IPS-NIHi7 (cell line): ENCODE data around the gene DNAJB4.
"Not testable (repeated sequence)": the region's sequence is repeated elsewhere in the genome, so short reads cannot be mapped to it uniquely, and the experiment has no call there.

Experiments
- DNase-seq: peaks from one replicate; pipeline ENCODE4 v3.0.0; 2012; ENCODE audit warnings: mixed read lengths; ENCODE audit errors: extremely low spot score

The DNAJB4 gene

DNA sequence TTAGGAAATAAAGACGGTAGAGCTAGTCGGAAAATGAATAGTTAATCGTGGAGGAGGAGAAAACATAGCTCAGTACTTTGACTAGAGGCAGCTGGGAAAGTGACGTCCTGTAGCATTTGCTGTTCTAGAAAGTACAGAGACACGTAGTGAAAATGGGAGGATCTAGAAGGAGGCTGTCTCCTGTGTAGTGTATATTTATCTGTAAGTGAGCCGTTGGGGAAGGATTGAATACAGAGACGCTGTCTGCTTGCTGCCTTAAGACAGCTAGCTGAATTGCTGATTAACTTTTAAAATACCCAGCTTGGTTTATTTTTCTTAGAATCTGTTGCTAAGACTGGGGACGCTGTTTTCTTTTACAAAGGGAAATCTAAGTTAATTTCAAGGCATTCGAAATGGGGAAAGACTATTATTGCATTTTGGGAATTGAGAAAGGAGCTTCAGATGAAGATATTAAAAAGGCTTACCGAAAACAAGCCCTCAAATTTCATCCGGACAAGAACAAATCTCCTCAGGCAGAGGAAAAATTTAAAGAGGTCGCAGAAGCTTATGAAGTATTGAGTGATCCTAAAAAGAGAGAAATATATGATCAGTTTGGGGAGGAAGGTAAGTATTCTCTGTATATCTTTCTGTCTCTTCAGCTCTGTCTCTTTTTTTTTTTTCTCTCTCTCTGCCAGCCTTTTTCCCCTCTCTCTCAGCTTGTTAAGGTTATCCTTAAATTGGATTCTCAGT lies at the start of gene DNAJB4:
Gene DNAJB4 (plus strand): TSS at position 221 of the 729 bp plus-strand sequence. CDS start 172 bp downstream, at position 393.
- DNase-seq, result peak; percentile 47

DNA sequence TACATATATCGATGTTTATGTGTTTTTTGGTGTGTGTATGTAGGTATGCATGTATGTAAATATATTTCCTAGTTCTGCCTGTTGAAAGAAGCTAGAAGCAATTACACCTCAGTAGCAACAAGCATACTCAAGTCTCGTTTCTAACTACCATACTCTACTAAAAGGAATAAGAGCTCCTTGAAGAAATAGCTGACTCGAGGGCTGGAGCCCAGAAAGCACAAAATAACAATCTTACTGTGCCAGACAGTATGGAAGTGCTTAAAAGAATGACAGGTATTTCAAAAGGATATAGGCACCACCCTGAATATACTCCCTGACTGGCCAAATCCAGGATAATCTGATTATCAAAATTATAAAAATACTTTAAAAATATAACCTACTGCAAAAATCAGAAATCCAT lies 49.0 kb upstream of the DNAJB4 start:
- no peak for DNase-seq

DNA sequence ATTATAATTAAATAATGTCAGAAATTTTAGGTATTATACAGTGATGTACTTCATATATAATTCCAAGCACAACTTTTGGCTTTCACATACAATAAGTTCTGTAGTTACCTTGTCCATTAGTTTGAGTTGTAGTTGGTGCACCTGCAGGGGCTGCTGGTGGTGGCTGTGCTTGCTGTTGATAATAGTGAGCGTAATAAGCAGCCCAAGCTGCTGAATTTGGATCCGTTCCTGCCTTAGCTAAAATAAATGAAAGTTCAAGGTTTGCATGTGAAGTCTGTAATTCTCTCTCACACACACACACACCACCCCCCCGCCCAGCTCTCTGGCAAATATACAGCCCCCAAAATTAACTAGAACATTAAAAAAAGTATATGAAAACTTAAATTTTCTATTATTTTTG lies 48.3 kb upstream of the DNAJB4 start:
- no peak for DNase-seq

DNA sequence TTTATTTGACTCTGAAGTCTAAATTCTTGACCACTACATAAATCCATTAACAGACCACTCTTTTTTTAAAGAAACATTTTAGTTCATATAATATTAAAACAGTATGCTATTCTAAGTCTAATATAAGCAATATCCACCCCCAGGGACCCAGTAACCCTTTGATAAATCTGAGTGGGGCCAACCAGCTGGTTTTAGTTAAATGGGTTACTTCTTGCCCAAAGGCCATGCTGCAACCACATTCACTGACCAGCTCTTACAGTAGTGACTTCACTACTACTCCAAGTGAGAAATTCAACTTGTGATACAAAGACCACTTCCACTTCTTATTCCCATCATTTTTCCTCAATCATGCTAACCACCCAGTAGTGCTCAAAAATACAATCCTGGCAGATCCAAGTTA lies 46.3 kb upstream of the DNAJB4 start:
- no peak for DNase-seq

DNA sequence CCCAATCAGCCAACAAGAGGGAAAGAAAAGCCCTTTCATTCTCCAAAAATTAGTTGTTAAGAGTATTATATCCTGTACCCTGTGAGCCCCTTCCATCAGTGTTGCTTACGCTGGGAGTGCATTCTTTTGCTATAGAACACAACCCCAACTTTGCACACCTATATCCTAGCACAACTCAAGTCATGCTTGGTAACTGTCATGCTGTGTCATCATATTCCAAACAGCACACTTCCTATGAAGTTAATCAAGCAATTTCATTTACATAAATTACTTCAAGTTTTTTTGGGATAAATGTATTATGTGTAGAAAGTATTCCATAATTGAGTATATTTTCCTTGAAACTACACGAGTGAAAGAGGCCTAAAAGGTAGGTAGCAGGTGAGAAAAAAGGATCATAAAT lies 45.9 kb upstream of the DNAJB4 start:
- DNase-seq, result no peak

DNA sequence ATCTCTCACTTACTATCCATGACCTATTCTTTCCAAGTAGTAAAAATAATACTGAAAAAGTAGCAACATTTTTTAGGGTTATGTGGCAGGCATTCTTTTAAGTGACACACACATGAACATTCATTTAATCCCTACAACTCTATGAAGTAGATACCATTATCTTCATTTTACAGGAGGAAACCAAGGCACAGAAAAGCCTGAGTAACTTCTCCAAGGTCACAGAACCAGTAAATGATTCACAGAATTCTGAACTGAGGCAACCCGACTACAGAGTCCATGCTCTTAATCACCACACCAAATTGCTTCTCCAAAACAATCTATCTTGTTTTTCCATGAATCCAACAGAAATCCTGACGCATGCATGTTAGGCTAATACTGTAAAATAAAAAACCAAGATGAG lies 43.3 kb upstream of the DNAJB4 start:
- DNase-seq, result no peak

DNA sequence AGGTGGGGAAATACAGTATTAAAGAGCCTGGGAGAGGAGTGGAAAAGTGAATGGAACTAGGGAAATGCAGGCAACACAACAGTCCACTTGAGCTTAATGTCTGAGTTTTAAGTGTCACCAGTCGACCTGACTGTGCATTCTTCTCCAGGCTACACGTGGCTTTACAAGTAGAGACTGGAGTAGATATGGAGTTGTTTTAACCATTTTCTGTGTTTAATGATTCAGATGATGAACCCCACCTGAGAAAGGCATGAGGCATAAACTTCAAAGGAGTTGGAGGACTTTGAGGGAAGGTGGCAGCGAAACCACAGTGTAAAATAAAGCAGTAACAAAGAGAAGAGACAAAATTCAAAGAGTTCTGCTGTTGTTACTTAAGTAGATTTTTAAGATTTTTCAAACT lies 38.4 kb upstream of the DNAJB4 start:
- DNase-seq, result no peak

DNA sequence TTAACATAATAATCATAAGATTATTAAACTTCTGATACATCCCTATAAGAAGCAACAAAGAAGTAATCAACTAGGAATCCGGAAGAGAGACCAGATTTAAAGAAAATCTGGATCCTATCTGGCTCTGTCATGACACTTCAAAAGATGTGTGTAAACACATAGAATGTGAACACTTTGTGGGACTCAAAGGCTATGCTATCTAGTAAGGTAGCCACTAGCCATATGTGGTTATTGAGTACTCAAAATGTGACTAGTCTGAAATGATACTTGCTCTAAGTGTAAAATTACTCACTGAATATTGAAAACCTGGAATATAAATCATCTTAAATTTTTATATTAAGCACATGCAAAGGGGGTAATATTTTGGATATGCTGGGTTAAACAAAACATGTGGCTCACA lies 34.5 kb upstream of the DNAJB4 start:
- DNase-seq, result no peak

DNA sequence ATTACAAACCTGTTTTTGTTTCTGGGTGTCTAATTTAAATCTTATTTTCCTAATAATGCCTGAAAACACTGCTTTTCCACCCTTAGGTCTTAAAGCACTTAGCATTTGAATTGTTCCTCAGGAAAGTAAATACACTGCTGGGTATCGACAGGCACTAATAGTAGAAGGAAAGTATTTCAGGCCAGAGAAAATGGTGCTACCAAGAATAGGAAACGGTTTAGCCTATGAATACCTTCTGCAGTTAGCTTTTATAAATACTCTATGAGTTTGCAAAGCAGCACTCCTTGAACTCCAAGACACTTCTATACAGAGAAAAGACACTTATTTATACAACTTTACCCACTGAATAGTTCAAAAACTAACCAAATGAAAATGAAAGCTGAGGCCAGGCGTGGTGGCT lies 32.7 kb upstream of the DNAJB4 start:
- DNase-seq, result no peak

DNA sequence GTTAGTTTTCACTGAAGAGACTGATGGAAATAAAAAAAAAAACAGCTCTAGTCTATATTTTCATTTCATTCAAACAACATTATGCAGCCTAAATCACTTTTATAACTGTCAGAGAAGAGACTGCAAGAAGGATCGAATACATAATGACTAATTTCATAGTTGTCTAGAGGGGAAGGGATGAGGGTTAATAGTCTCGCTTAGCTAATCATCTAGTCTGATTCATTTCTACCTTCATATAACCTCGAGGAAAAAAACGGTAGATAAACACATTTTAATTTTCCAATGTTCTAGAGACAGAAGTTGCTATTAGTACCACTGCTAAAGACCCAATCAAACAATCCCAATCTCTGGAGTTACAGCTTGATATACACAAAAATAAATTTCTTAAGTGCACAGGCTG lies 29.4 kb upstream of the DNAJB4 start:
- DNase-seq, result no peak

DNA sequence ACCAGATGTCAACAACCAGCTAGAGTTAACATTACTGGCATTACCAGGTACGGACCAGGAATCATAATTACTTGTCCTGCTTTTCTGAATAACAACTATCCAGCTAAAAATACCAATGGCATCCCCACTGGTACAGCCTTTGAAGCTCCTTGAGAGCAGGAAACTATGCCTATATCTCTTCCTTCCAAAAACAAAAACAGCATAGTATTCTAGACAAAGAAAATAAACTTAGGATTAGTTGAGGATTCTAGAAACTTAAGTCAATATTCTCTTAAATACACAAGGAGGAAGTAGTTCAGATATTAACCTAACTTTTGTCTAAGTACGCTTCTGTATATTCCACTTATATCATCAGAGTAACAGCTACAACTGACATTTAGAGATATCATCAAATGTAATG lies 28.8 kb upstream of the DNAJB4 start:
- DNase-seq, result no peak

DNA sequence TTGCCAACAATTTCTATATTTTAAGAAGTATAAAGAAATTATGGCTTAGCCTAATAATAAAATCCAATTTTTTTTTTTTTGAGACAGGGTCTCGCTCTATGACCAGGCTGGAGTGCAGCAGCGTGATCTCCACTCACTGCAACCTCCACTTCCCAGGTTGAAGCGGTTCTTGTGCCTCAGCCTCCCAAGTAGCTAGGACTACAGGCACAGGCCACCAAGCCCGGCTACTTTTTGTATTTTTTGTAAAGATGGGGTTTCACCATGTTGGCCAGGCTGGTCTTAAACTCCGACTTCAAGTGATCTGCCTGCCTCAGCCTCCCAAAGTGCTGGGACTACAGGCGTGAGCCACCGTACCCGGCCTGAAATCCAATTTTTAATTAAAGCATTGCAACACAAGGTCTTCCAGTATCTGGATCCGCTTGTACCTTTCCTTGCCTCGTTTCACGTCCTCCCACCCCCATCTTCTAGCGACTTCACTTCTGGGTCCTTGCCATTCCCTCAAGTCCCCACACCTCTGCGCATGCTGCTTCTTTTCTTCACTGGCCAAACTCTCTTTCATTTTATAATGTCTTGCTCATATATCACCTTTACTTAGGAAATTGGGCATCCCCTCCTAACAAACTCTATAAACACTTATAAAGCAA lies 28.2 kb upstream of the DNAJB4 start:
- no peak for DNase-seq

DNA sequence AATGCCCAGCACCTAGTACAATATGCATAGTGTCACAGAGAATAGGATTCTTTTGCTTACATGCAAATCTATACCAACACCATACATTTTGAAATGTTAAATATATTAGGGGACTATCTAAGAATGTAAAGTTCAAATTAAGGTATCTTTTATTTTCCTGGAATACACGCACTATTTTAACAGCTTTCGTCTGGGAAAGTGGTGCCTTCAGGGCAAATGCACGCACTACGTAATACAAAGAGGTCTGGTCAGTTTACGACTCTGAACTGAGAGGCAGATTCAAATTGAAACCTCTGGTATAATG lies 26.8 kb upstream of the DNAJB4 start:
- no peak for DNase-seq

DNA sequence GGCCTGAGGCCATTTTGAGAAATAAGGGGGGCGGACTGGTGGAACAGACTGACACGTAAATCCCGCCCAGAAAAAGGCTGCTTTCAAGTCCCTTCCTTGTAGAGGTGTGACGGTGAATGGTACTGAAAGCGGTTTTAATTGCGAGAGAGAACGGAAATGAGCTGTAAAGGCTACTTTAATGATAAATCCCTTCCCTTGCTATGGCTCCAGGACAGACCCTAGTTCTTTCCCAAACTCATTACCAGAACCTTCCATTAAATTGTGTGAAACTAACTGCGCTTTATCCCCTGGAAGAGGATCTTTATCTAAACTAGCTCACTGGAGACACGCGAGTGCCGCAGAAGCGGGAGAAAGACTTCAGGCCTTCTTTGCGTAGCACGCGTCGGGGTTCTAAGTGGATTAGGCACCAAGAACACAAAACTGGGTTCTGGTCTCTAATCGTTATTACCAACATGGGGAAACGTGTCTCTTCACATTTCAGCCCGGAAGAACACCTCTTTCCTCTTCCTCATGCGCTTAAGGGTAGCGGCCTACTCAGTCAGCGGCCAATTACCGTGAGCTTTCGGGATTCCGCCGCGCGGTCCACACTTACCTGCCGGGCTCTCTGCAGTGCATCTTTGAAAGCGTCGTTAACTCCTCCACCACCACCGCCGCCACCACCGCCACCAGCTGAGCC lies 26.3 kb upstream of the DNAJB4 start:
- DNase-seq, result peak; percentile 51

DNA sequence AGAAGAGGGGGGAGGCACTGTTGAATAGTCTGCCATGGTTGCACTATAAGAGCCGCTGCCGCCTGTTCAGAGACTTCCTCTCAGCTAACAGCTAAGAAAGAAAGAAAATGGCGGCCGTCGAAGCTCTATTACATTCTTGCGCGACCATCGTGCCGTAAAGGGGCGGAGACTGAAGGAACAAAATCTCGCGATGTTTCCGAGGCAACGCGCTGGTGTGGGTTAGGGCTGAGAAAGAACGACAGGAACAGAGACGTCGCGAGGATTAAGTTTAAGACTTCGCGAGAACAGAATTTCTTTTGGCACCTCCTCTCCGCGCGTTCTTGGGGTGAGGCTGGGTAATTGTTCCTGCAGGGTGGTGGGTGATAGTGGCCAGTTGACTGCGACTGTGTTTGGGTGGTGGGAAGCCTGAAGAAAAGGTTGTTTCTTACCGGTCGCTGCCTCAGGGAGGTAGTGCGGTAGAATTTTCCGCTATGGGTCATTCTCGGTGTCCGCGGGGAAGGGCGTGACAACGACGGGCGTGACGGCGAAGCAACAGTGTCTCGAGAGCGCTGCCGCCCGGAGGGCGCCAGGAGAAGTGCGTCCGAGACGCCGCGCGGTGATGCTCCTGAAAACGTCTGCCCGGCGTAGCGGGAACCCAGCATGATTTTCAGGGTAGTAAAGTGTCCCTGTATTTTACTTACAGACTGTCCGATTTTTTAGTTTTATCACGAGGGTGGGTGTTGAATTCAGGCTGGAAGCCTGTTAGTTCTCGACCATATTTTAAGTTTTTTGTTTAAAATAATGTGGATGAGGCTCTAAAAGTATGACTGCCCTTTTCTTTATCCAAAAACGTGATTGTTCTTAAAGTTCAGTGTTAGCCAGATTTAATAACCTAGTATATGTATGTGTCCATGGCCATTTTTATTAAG lies 25.5 kb upstream of the DNAJB4 start, which contains the start of gene FUBP1:
Gene FUBP1 (minus strand): TSS at position 104 of the 908 bp plus-strand sequence. CDS start 68 bp downstream, at position 36.
- peak; percentile 89 for DNase-seq

DNA sequence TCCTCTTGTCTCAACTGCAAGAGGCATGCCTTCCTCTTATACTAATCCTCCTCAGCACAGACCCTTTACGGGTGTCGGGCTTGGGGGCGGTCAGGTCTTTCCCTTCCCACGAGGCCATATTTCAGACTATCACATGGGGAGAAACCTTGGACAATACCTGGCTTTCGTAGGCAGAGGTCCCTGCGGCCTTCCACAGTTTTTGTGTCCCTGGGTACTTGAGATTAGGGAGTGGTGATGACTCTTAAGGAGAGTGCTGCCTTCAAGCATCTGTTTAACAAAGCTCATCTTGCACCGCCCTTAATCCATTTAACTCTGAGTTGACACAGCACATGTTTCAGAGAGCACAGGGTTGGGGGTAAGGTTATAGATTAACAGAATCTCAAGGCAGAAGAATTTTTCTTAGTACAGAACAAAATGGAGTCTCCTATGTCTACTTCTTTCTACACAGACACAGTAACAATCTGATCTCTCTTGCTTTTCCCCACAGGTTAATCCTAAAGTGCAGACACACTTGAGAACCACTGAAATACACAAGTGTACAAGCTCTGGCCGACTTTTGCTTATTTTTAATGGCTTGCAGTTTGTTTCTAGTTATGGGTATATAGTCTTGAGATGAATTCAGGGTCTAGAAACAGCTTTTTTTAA lies 21.3 kb upstream of the DNAJB4 start:
- not testable (repeated sequence) for DNase-seq

DNA sequence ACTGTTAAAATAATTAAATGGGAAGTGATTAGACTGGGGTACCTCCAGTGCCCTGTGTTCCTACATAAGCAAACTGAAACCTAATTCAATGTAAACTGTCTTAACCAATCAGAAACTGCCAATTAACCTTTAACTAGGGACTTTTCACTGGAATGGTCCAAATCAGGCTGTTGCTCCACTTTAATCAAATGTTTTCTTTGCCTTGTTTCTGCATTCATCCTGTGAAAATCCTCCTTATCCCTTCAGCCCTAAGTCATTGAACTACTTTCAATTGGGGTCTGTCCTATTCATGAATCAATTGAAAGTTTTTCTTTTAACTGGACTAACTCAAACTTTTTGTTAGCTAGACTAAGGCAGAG lies 20.8 kb upstream of the DNAJB4 start:
- DNase-seq, result no peak

DNA sequence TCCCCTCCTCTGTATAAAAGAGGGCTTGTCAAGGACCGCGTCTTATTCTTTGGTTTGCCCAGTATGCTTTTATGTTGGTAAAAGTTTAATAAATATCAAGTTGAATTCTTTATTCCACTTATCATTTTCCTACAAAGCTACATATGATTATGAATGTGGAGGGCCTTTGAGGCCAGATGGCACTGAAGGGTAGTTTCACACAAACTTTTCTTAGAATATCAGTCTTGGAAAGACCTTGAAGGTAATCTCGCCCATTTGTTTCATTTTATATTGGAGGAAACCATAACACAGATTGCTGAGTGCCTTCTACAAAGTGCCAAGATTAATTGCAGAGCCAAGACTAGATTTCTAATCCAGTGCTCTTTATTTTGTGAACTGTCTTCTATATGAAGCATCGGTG lies 20.1 kb upstream of the DNAJB4 start:
- no peak for DNase-seq

DNA sequence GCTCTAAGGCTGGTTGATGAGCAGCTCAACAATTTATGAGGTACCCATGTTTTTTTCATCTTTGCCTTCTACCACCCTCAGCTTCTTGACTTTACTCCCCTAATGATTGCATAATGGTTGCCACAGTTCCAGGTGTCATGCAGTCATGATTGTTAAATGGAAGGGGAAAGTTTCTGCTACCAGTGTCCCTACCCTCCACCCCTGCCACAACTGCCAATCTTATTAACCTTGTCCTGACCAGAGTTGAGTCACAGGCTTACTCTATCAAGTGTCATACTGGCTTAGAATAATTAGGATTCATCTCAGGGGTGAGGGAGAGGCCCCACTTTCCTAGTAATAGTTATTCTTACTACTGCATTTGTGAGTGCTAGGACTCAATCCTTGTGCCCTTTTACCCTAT lies 17.9 kb upstream of the DNAJB4 start:
- DNase-seq, result no peak

DNA sequence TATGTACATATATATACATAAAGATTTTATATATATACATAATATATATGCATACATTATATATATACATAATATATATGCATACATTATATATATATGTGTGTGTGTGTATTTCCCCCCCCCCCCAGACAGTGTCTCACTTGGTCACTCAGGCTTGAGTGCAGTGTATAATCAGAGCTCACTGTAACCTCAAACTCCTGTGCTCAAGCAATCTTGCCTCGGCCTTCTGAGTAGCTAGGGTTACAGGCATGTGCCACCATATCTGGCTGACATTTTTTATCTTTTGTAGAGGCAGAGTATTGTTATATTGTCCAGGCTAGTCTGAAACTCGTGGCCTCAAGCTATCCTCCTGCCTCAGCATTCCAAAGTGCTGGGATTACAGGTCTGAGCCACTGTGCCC lies 16.8 kb upstream of the DNAJB4 start:
- no peak for DNase-seq

DNA sequence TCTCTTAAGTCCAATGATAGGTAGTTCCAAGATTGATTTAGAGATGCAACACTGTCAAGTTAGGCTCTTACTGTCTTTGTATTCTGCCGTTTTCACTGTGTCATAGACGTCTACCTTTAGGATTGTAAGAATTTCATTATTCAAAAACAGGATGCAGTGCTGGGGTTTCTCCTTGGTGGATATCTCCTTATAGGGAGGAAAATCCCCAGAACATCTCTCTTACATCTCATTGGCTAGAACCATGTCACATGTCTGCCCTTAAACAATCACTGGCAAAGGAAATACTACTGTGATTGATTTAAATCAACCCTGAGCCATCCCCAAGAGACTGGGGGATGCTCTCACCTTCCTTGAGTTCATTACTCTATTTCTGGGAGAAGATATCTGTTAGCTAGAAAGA lies 15.0 kb upstream of the DNAJB4 start:
- DNase-seq, result no peak
